ENCODE results near the gene EPC1.
"Not testable (repeated sequence)": the region's sequence is repeated elsewhere in the genome, so short reads cannot be mapped to it uniquely, and the experiment has no call there.

The EPC1 gene

GRCh38 chr10:32365404-32365803 lies 18.4 kb upstream of the EPC1 start:
- H3K18ac ChIP-seq (ENCODE audit: low read length); H3K4me3 ChIP-seq (ENCODE audit: low read length in 2 of 2); DNase-seq (ENCODE audit: low spot score); H3K14ac ChIP-seq (ENCODE audit: low read length); H4K8ac ChIP-seq (ENCODE audit: low read depth, low read length); H4K91ac ChIP-seq (ENCODE audit: low read depth, low read length, poor library complexity); H2BK5ac ChIP-seq (ENCODE audit: low read length); H3K36me3 ChIP-seq (replicated peaks in 1 of 2; ENCODE audit: control insufficient read depth in 2 of 2, insufficient read depth in 2 of 2, low read length in 2 of 2); H3K79me1 ChIP-seq (ENCODE audit: low read depth, low read length); H2BK12ac ChIP-seq (ENCODE audit: low read length); H3K27ac ChIP-seq (replicated peaks; ENCODE audit: low read length); H3K9ac ChIP-seq (ENCODE audit: low read depth, low read length, poor library complexity); H3K4me1 ChIP-seq (ENCODE audit: control insufficient read depth in 2 of 2, insufficient read depth in 1 of 2, low read depth in 1 of 2, low read length in 2 of 2); H2BK15ac ChIP-seq (ENCODE audit: low read length); H3K27me3 ChIP-seq (ENCODE audit: control insufficient read depth in 3 of 3, insufficient read depth in 3 of 3, low read depth in 1 of 3, low read length in 3 of 3); H2AK5ac ChIP-seq (ENCODE audit: low read depth, low read length); H2BK120ac ChIP-seq (ENCODE audit: low read depth, low read length); H3K9me3 ChIP-seq (replicated peaks in 1 of 2; ENCODE audit: control insufficient read depth in 2 of 2, insufficient read depth in 1 of 2, low read depth in 1 of 2, low read length in 2 of 2); H3K23ac ChIP-seq (ENCODE audit: low read depth, low read length, poor library complexity); H3K4me2 ChIP-seq (ENCODE audit: insufficient read depth, low read length, poor library complexity, severe bottlenecking); H3K4ac ChIP-seq (ENCODE audit: low read length); H2AFZ ChIP-seq (ENCODE audit: low read length): not testable (repeated sequence)
- no CpG with 5 or more reads among the region's 8 CpGs for WGBS, 2 donors (ENCODE audit: extremely low coverage in 2 of 2, insufficient read length in 2 of 2, insufficient replicate concordance in 1 of 2)

DNA sequence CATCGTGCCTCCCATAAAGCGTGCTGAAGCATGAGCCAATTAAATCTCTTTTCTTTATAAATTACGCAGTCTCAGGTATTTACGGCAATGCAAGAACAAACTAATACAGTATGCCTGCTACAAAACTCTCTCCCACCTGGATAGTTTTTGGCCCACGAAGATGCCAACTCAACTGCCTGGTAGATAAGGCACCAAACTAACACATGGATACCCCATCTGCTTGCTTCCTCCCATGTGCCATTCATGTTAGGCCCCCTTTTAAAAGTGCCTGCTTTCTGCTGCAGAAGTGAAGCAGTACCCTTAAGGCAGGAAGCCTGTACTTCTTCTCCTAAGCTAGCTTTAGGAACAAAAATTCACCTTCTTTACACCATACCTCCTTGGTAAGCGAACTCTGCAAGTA lies 15.6 kb upstream of the EPC1 start:
- DNase-seq (ENCODE audit: low spot score), result no peak
- Histone ChIP-seq H2BK15ac (ENCODE audit: low read length) (no peak overlapping the region), H4K91ac (ENCODE audit: low read depth, low read length, poor library complexity) (no peak overlapping the region)

GRCh38 chr10:32360884-32361283 lies 13.9 kb upstream of the EPC1 start:
- WGBS, 2 donors (ENCODE audit: extremely low coverage in 2 of 2, insufficient read length in 2 of 2, insufficient replicate concordance in 1 of 2), result no CpG with 5 or more reads among the region's 2 CpGs
- Histone ChIP-seq H3K9me3 (replicated peaks in 1 of 2; ENCODE audit: control insufficient read depth in 2 of 2, insufficient read depth in 1 of 2, low read depth in 1 of 2, low read length in 2 of 2) (peaks cover 1 to 29% of the 10 kb centered on the region in 2 donors), H3K4ac (ENCODE audit: low read length) (no peak overlapping the region), H3K79me1 (ENCODE audit: low read depth, low read length) (no peaks in the 10 kb centered on the region), H3K36me3 (replicated peaks in 1 of 2; ENCODE audit: control insufficient read depth in 2 of 2, insufficient read depth in 2 of 2, low read length in 2 of 2) (peaks cover 3 to 10% of the 10 kb centered on the region in 2 donors), H2AFZ (ENCODE audit: low read length) (no peak overlapping the region), H3K4me2 (ENCODE audit: insufficient read depth, low read length, poor library complexity, severe bottlenecking) (no peak overlapping the region), H2BK5ac (ENCODE audit: low read length) (no peak overlapping the region), H2BK120ac (ENCODE audit: low read depth, low read length) (no peak overlapping the region), H2AK5ac (ENCODE audit: low read depth, low read length) (no peak overlapping the region), H3K18ac (ENCODE audit: low read length) (no peak overlapping the region), H4K8ac (ENCODE audit: low read depth, low read length) (no peak overlapping the region), H3K14ac (ENCODE audit: low read length) (no peak overlapping the region), H2BK15ac (ENCODE audit: low read length) (no peak overlapping the region), H3K9ac (ENCODE audit: low read depth, low read length, poor library complexity) (no peak overlapping the region), H3K27ac (replicated peaks; ENCODE audit: low read length) (no peak overlapping the region), H4K91ac (ENCODE audit: low read depth, low read length, poor library complexity) (no peak overlapping the region), H3K4me3 (ENCODE audit: low read length in 2 of 2) (no peak overlapping the region), H2BK12ac (ENCODE audit: low read length) (no peak overlapping the region), H3K23ac (ENCODE audit: low read depth, low read length, poor library complexity) (no peak overlapping the region), H3K4me1 (ENCODE audit: control insufficient read depth in 2 of 2, insufficient read depth in 1 of 2, low read depth in 1 of 2, low read length in 2 of 2) (no peaks in the 10 kb centered on the region), H3K27me3 (ENCODE audit: control insufficient read depth in 3 of 3, insufficient read depth in 3 of 3, low read depth in 1 of 3, low read length in 3 of 3) (no peaks in the 10 kb centered on the region)
- DNase-seq (ENCODE audit: low spot score), result no peak

More for the DNA sequence above, 15.6 kb upstream of the EPC1 start:
- Histone ChIP-seq H3K9me3 (replicated peaks in 1 of 2; ENCODE audit: control insufficient read depth in 2 of 2, insufficient read depth in 1 of 2, low read depth in 1 of 2, low read length in 2 of 2) (peaks cover 0 to 15% of the 10 kb centered on the region in 2 donors), H3K36me3 (replicated peaks in 1 of 2; ENCODE audit: control insufficient read depth in 2 of 2, insufficient read depth in 2 of 2, low read length in 2 of 2) (peaks cover 0 to 10% of the 10 kb centered on the region in 2 donors), H2BK120ac (ENCODE audit: low read depth, low read length) (no peak overlapping the region), H3K14ac (ENCODE audit: low read length) (no peak overlapping the region), H3K18ac (ENCODE audit: low read length) (no peak overlapping the region), H3K4me3 (ENCODE audit: low read length in 2 of 2) (no peak overlapping the region), H4K8ac (ENCODE audit: low read depth, low read length) (no peak overlapping the region), H2AFZ (ENCODE audit: low read length) (no peak overlapping the region), H3K4ac (ENCODE audit: low read length) (no peak overlapping the region), H3K4me1 (ENCODE audit: control insufficient read depth in 2 of 2, insufficient read depth in 1 of 2, low read depth in 1 of 2, low read length in 2 of 2) (no peaks in the 10 kb centered on the region), H3K4me2 (ENCODE audit: insufficient read depth, low read length, poor library complexity, severe bottlenecking) (no peak overlapping the region), H2BK5ac (ENCODE audit: low read length) (no peak overlapping the region), H2AK5ac (ENCODE audit: low read depth, low read length) (no peak overlapping the region), H3K27me3 (ENCODE audit: control insufficient read depth in 3 of 3, insufficient read depth in 3 of 3, low read depth in 1 of 3, low read length in 3 of 3) (no peaks in the 10 kb centered on the region), H3K23ac (ENCODE audit: low read depth, low read length, poor library complexity) (no peak overlapping the region), H2BK12ac (ENCODE audit: low read length) (no peak overlapping the region), H3K27ac (replicated peaks; ENCODE audit: low read length) (no peak overlapping the region), H3K9ac (ENCODE audit: low read depth, low read length, poor library complexity) (no peak overlapping the region), H3K79me1 (ENCODE audit: low read depth, low read length) (no peaks in the 10 kb centered on the region)
- no CpG with 5 or more reads among the region's 6 CpGs for WGBS, 2 donors (ENCODE audit: extremely low coverage in 2 of 2, insufficient read length in 2 of 2, insufficient replicate concordance in 1 of 2)

GRCh38 chr10:32360241-32360640 lies 13.3 kb upstream of the EPC1 start:
- no peak for DNase-seq (ENCODE audit: low spot score)
- Histone ChIP-seq H2BK120ac (ENCODE audit: low read depth, low read length) (no peak overlapping the region), H2BK5ac (ENCODE audit: low read length) (no peak overlapping the region), H2BK15ac (ENCODE audit: low read length) (no peak overlapping the region), H3K23ac (ENCODE audit: low read depth, low read length, poor library complexity) (no peak overlapping the region), H3K9ac (ENCODE audit: low read depth, low read length, poor library complexity) (no peak overlapping the region), H3K18ac (ENCODE audit: low read length) (no peak overlapping the region), H2AFZ (ENCODE audit: low read length) (no peak overlapping the region), H3K79me1 (ENCODE audit: low read depth, low read length) (no peaks in the 10 kb centered on the region), H3K4me3 (ENCODE audit: low read length in 2 of 2) (no peak overlapping the region), H3K27me3 (ENCODE audit: control insufficient read depth in 3 of 3, insufficient read depth in 3 of 3, low read depth in 1 of 3, low read length in 3 of 3) (no peaks in the 10 kb centered on the region), H3K4me2 (ENCODE audit: insufficient read depth, low read length, poor library complexity, severe bottlenecking) (no peak overlapping the region), H3K36me3 (replicated peaks in 1 of 2; ENCODE audit: control insufficient read depth in 2 of 2, insufficient read depth in 2 of 2, low read length in 2 of 2) (peaks cover 3 to 10% of the 10 kb centered on the region in 2 donors), H3K9me3 (replicated peaks in 1 of 2; ENCODE audit: control insufficient read depth in 2 of 2, insufficient read depth in 1 of 2, low read depth in 1 of 2, low read length in 2 of 2) (peaks cover 1 to 31% of the 10 kb centered on the region in 2 donors), H3K4me1 (ENCODE audit: control insufficient read depth in 2 of 2, insufficient read depth in 1 of 2, low read depth in 1 of 2, low read length in 2 of 2) (no peaks in the 10 kb centered on the region), H2AK5ac (ENCODE audit: low read depth, low read length) (no peak overlapping the region), H3K14ac (ENCODE audit: low read length) (no peak overlapping the region), H3K4ac (ENCODE audit: low read length) (no peak overlapping the region), H2BK12ac (ENCODE audit: low read length) (no peak overlapping the region), H4K91ac (ENCODE audit: low read depth, low read length, poor library complexity) (no peak overlapping the region), H3K27ac (replicated peaks; ENCODE audit: low read length) (no peak overlapping the region), H4K8ac (ENCODE audit: low read depth, low read length) (no peak overlapping the region)
- no CpG with 5 or more reads among the region's 1 CpG for WGBS, 2 donors (ENCODE audit: extremely low coverage in 2 of 2, insufficient read length in 2 of 2, insufficient replicate concordance in 1 of 2)

All from neuronal stem cell (in vitro differentiated cells).